Natural killer cell (primary cell): ENCODE data around the gene KIAA0319L. TPM values are rescaled to one million over a fixed set of nuclear protein-coding genes. Genes with fewer than 3 reads are reported as not detected.

ENCODE experiments used
- ATAC-seq, 3 donors: fragments of 150-1000 bp in 2 of 3; fragments of 200-7000 bp in 1 of 3; cut with Tn5 transposase; 1 replicate in 1 of 3; 2 replicates in 2 of 3; pipeline ENCODE4 v1.10.0; 2021; ENCODE audit warnings: mild to moderate bottlenecking in 2 of 3, moderate library complexity in 2 of 3
- DNase-seq, 2 donors: peaks; one replicate each; pipeline versions ENCODE4 v3.0.0 to v3.0.0-alpha.2; 2013 to 2021; ENCODE audit warnings: mixed read lengths in 1 of 2
- H3K27ac ChIP-seq: one replicate; pipeline ENCODE4 v1.5.1; 2013; ENCODE audit warnings: mild to moderate bottlenecking, low read length
- H3K27me3 ChIP-seq: one replicate; pipeline ENCODE4 v1.6.1; 2013; ENCODE audit warnings: low read length; ENCODE audit not compliant: control insufficient read depth, insufficient read depth
- H3K36me3 ChIP-seq: one replicate; pipeline ENCODE4 v1.6.1; 2013; ENCODE audit warnings: low read length; ENCODE audit not compliant: control insufficient read depth, insufficient read depth
- H3K4me1 ChIP-seq: one replicate; pipeline ENCODE4 v1.6.1; 2013; ENCODE audit warnings: low read length; ENCODE audit not compliant: control insufficient read depth, insufficient read depth
- H3K4me3 ChIP-seq: one replicate; pipeline ENCODE4 v1.5.1; 2013; ENCODE audit warnings: low read length
- H3K9me3 ChIP-seq: one replicate; pipeline ENCODE4 v1.6.1; 2013; ENCODE audit warnings: low read length; ENCODE audit not compliant: control insufficient read depth, insufficient read depth
- H3K27ac Mint-ChIP-seq, 2 donors: one replicate each; pipeline ENCODE4 v1.8.0; 2022; ENCODE audit warnings: mild to moderate bottlenecking in 2 of 2, mixed read lengths in 2 of 2, moderate library complexity in 1 of 2
- H3K27me3 Mint-ChIP-seq, 2 donors: one replicate each; pipeline ENCODE4 v1.8.0; 2022; ENCODE audit warnings: low read depth in 2 of 2, mixed read lengths in 2 of 2
- H3K36me3 Mint-ChIP-seq: one replicate; pipeline ENCODE4 v1.8.0; 2022; ENCODE audit warnings: mixed read lengths
- H3K4me1 Mint-ChIP-seq, 2 donors: one replicate each; pipeline ENCODE4 v1.8.0; 2022; ENCODE audit warnings: mixed read lengths in 2 of 2
- H3K4me3 Mint-ChIP-seq: one replicate; pipeline ENCODE4 v1.8.0; 2022; ENCODE audit warnings: mild to moderate bottlenecking, moderate library complexity, mixed read lengths
- H3K9me3 Mint-ChIP-seq, 2 donors: one replicate each; pipeline ENCODE4 v1.8.0; 2022; ENCODE audit warnings: mixed read lengths in 2 of 2
- CTCF ChIP-seq: fragments of 200-600 bp; IDR thresholded peaks from one replicate; pipeline ENCODE4 v1.8.0; 2022; ENCODE audit warnings: antibody characterized with exemption
- WGBS: methylation state at CpG from one replicate; pipeline ENCODE4 v1.1.7; 2013; ENCODE audit warnings: missing lambda C conversion rate; ENCODE audit not compliant: insufficient coverage; 5-methylcytosine and 5-hydroxymethylcytosine counted together
- intact Hi-C: fragments of 100-400 bp; cut with micrococcal nuclease; formaldehyde crosslinking; loops from one replicate; pipeline ENCODE4 v1.14.2; 2022
- total RNA-seq, 4 donors: library from RNA; stranded (reverse); fragments of 120-200 nt in 1 of 4; gene quantifications; one replicate each; pipeline versions ENCODE4 v1.2.3 to v1.2.4, GENCODE V29; 2013 to 2022

Gene KIAA0319L
- total RNA-seq, 3 donors from 2014 or later (not counting 1 experiment from before 2014, with no cell fraction given): 51.3 to 75.0 (median 64.8) TPM

- H3K4me3 ChIP-seq: no peak overlapping the region
- H3K4me1 ChIP-seq: no peaks in the 10 kb centered on the region
- H3K27ac ChIP-seq: no peak overlapping the region
- no peak overlapping the region for H3K4me3 Mint-ChIP-seq
- intact Hi-C loops: no loop called here
- H3K27ac Mint-ChIP-seq: no peak overlapping the region
- H3K9me3 Mint-ChIP-seq: no peaks in the 10 kb centered on the region
- no peaks in the 10 kb centered on the region for H3K27me3 Mint-ChIP-seq
- WGBS: 97% methylated on average over 6 of the region's 7 CpGs
- H3K36me3 ChIP-seq: peaks cover 68% of the 10 kb centered on the region
- DNase-seq (no peak), ATAC-seq (no peak)
- peaks cover 18% of the 10 kb centered on the region for H3K36me3 Mint-ChIP-seq
- no peak for TF ChIP-seq CTCF
- peaks cover 5 to 6% of the 10 kb centered on the region in 2 donors for H3K4me1 Mint-ChIP-seq
- H3K9me3 ChIP-seq: no peaks in the 10 kb centered on the region
- no peaks in the 10 kb centered on the region for H3K27me3 ChIP-seq
These were observed 107.7 kb downstream of the KIAA0319L start for GRCh38 chr1:35449334-35450008.

- Mint-ChIP-seq H3K4me3 (no peak overlapping the region), H3K4me1 (peaks cover 5 to 6% of the 10 kb centered on the region in 2 donors), H3K9me3 (no peaks in the 10 kb centered on the region), H3K27ac (no peak overlapping the region), H3K36me3 (peaks cover 18% of the 10 kb centered on the region), H3K27me3 (no peaks in the 10 kb centered on the region)
- Histone ChIP-seq H3K9me3 (no peaks in the 10 kb centered on the region), H3K4me3 (no peak overlapping the region), H3K36me3 (peaks cover 70% of the 10 kb centered on the region), H3K27me3 (no peaks in the 10 kb centered on the region), H3K4me1 (no peaks in the 10 kb centered on the region), H3K27ac (no peak overlapping the region)
- intact Hi-C loops: loop anchor here (1.0 kb wide), 1 partner anchor 97 kb away; no protein-coding TSS in a partner anchor
- no peak for DNase-seq
- no peak for TF ChIP-seq CTCF
- ATAC-seq: no peak
- 86% methylated on average over 2 of the region's 3 CpGs for WGBS
These were observed 108.8 kb downstream of the KIAA0319L start for GRCh38 chr1:35448344-35448801.

GRCh38 chr1:35447278-35447677 lies 109.9 kb downstream of the KIAA0319L start:
- Mint-ChIP-seq H3K27ac (no peak overlapping the region), H3K9me3 (no peaks in the 10 kb centered on the region), H3K4me3 (no peak overlapping the region), H3K27me3 (no peaks in the 10 kb centered on the region), H3K4me1 (peaks cover 5 to 6% of the 10 kb centered on the region in 2 donors), H3K36me3 (peaks cover 18% of the 10 kb centered on the region)
- peaks cover 71% of the 10 kb centered on the region for H3K36me3 ChIP-seq
- TF ChIP-seq CTCF: no peak
- intact Hi-C loops: no loop called here
- ATAC-seq (no peak), DNase-seq (no peak)
- H3K9me3 ChIP-seq: no peaks in the 10 kb centered on the region
- H3K27me3 ChIP-seq: no peaks in the 10 kb centered on the region
- no peaks in the 10 kb centered on the region for H3K4me1 ChIP-seq
- H3K27ac ChIP-seq: no peak overlapping the region
- no peak overlapping the region for H3K4me3 ChIP-seq

- Histone ChIP-seq H3K27ac (no peak overlapping the region), H3K4me1 (no peaks in the 10 kb centered on the region), H3K4me3 (no peak overlapping the region), H3K27me3 (no peaks in the 10 kb centered on the region), H3K36me3 (peaks cover 80% of the 10 kb centered on the region), H3K9me3 (no peaks in the 10 kb centered on the region)
- intact Hi-C loops: no loop called here
- no peak for DNase-seq
- Mint-ChIP-seq H3K36me3 (peaks cover 16% of the 10 kb centered on the region), H3K27me3 (no peaks in the 10 kb centered on the region), H3K27ac (no peak overlapping the region), H3K9me3 (no peaks in the 10 kb centered on the region), H3K4me3 (no peak overlapping the region), H3K4me1 (peaks cover 0 to 3% of the 10 kb centered on the region in 2 donors)
- no peak for TF ChIP-seq CTCF
- ATAC-seq: no peak
These were observed 112.8 kb downstream of the KIAA0319L start for GRCh38 chr1:35444519-35444774.
